ENCODE data around the gene C20orf141. TPM values are rescaled to one million over a fixed set of nuclear protein-coding genes. Genes with fewer than 3 reads are reported as not detected.
"Not testable (repeated sequence)": the region's sequence is repeated elsewhere in the genome, so short reads cannot be mapped to it uniquely, and the experiment has no call there.

C20orf141 gene, protein sequence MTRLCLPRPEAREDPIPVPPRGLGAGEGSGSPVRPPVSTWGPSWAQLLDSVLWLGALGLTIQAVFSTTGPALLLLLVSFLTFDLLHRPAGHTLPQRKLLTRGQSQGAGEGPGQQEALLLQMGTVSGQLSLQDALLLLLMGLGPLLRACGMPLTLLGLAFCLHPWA
- not detected for total RNA-seq
- not detected for polyA plus RNA-seq
- total RNA-seq: not detected

DNA sequence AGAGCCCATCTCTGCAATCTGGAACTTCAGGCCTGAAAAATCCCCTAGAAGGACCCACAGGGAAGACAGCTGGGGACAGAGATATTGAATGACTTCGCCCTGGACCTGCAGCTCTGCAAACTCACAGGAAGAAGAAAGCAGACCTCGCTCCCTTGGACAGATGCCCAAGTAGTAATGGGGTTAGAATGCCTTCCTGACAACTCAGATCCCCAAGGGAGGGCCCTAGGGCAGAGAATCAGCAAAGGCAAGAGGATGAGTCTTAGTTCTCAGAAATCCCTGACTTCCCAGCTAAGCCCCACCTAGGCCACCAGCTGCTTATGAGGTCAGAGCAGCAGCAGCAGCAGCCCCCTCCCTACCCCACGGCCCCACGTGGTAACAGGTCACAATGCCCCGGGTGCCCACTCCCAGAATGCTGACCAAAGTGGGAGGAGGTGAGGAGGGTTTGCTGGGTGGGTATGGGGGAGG, at the start of gene C20orf141:
TSS of gene C20orf141 (plus strand) at position 401 of the 465 bp plus-strand sequence. CDS start 198 bp downstream, outside the sequence.
- H3K27ac Mint-ChIP-seq: no peak within 1 kb of the TSS
- Histone ChIP-seq H3K4me3 (ENCODE audit: low read length) (no peak within 1 kb of the TSS), H3K36me3 (ENCODE audit: control insufficient read depth in 2 of 3, insufficient read depth in 3 of 3, low read length in 3 of 3) (no peaks in the 10 kb centered on the region), H3K9me3 (ENCODE audit: control insufficient read depth in 2 of 3, low read length in 3 of 3) (peaks cover 0 to 3% (median 0%) of the 10 kb centered on the region in 3 experiments), H3K27ac (ENCODE audit: low read depth, low read length) (no peak within 1 kb of the TSS), H3K27me3 (ENCODE audit: control insufficient read depth in 2 of 2, insufficient read depth in 2 of 2, low read length in 2 of 2) (no peaks in the 10 kb centered on the region), H3K4me1 (ENCODE audit: control insufficient read depth in 2 of 2, insufficient read depth in 2 of 2, low read length in 2 of 2) (no peaks in the 10 kb centered on the region)
- peak in 1 of 9 donors; percentile 13 for DNase-seq
- H3K9me3 Mint-ChIP-seq: peaks cover 4 to 18% (median 12%) of the 10 kb centered on the region in 11 donors
- H3K4me1 Mint-ChIP-seq: peaks cover 0 to 4% (median under 1%) of the 10 kb centered on the region in 7 donors
- POLR2A ChIA-PET: no interaction called here
- no peak for ATAC-seq
- peaks cover 24 to 66% (median 25%) of the 10 kb centered on the region in 5 donors for H3K27me3 Mint-ChIP-seq
- no peak within 1 kb of the TSS for H3K4me3 Mint-ChIP-seq
- H3K36me3 Mint-ChIP-seq: peaks cover 0 to 12% (median 7%) of the 10 kb centered on the region in 5 donors
- CTCF ChIA-PET: no interaction called here
- intact Hi-C loops (cut with micrococcal nuclease): no loop called here

DNA sequence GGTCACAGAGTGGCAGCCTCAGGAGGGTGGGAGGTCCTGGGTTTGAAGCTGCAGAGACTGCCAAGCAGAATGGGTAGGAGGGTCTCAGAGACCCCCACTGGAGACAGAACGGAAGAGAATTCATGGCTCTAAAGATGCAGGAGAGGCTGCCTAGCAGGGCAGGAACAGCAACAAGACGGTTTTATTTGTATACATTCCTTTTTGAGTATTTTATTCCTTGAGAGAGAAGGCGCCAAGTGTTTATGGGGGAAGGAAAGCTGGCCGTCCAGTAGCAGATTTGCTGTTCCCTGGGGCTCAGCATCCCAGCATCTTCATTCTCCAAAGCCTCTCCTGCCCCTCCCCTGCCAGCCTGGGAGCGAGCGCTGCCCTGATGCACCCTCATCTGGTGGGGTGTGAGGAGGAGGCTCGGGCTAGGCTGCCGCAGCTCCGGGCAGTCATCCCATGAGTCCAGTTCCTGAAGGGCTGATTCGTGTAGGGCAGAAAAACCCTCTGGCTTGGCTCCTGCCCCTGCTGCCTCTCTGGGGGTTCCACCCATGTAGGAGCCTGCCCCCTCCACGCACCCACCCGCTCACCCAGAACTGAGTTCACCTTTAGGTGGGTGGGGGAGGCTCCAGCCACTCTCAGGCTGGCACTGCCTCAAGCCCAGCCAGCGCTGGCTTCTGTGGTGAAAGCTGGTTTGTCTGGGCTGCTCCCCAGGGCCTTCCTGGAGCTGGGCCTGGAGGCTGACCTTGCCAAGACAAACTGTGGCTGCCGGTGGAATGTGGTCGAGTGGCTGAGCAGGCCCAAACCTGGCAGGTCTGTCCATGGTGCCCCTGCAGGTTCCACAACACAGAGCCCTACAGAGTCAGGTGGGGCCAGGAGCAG, 46.8 kb upstream of the C20orf141 start:
- Mint-ChIP-seq H3K4me3 (no peak overlapping the region), H3K36me3 (no peaks in the 10 kb centered on the region)

DNA sequence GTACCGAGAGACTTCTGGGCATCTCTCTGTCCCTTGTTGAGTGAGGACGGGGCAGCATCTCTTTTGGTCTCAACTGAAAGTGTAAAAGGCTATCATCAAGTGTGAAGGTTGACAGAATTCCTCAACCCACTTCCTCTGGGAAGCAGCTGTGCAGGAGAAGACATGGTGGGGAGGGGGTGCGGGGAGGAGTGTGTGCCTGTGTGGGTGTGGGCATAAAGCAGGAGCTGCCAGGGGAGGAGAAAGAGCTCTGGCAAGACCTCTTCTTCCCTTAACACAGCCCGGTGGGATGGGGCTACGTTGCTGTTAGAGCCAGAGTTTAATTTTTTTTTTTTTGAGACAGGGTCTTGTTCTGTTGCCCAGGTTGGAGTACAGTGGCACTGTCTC, 46.2 kb upstream of the C20orf141 start:
- no peaks in the 10 kb centered on the region for H3K36me3 ChIP-seq (ENCODE audit: control insufficient read depth in 2 of 3, insufficient read depth in 3 of 3, low read length in 3 of 3)
- DNase-seq: no peak
- Mint-ChIP-seq H3K4me3 (no peak overlapping the region), H3K4me1 (peaks cover 0 to 4% (median 0%) of the 10 kb centered on the region in 7 donors), H3K36me3 (no peaks in the 10 kb centered on the region), H3K27ac (no peak overlapping the region), H3K9me3 (no peaks in the 10 kb centered on the region), H3K27me3 (peaks cover 4 to 21% (median 15%) of the 10 kb centered on the region in 5 donors)
- no peaks in the 10 kb centered on the region for H3K4me1 ChIP-seq (ENCODE audit: control insufficient read depth in 2 of 2, insufficient read depth in 2 of 2, low read length in 2 of 2)
- H3K27ac ChIP-seq (ENCODE audit: low read depth, low read length): no peak overlapping the region
- intact Hi-C loops (cut with micrococcal nuclease): no loop called here
- ATAC-seq: no peak
- CTCF ChIA-PET: no interaction called here
- no peaks in the 10 kb centered on the region for H3K27me3 ChIP-seq (ENCODE audit: control insufficient read depth in 2 of 2, insufficient read depth in 2 of 2, low read length in 2 of 2)
- no peaks in the 10 kb centered on the region for H3K9me3 ChIP-seq (ENCODE audit: control insufficient read depth in 2 of 3, low read length in 3 of 3)
- H3K4me3 ChIP-seq (ENCODE audit: low read length): no peak overlapping the region
- POLR2A ChIA-PET: no interaction called here

More for the DNA sequence above, 46.8 kb upstream of the C20orf141 start:
- ATAC-seq (no peak), DNase-seq (no peak)
- POLR2A ChIA-PET: no interaction called here
- Histone ChIP-seq H3K4me1 (ENCODE audit: control insufficient read depth in 2 of 2, insufficient read depth in 2 of 2, low read length in 2 of 2) (no peaks in the 10 kb centered on the region), H3K27me3 (ENCODE audit: control insufficient read depth in 2 of 2, insufficient read depth in 2 of 2, low read length in 2 of 2) (no peaks in the 10 kb centered on the region), H3K27ac (ENCODE audit: low read depth, low read length) (no peak overlapping the region), H3K4me3 (ENCODE audit: low read length) (no peak overlapping the region), H3K36me3 (ENCODE audit: control insufficient read depth in 2 of 3, insufficient read depth in 3 of 3, low read length in 3 of 3) (no peaks in the 10 kb centered on the region), H3K9me3 (ENCODE audit: control insufficient read depth in 2 of 3, low read length in 3 of 3) (no peaks in the 10 kb centered on the region)
- H3K9me3 Mint-ChIP-seq: no peaks in the 10 kb centered on the region
- intact Hi-C loops (cut with micrococcal nuclease): no loop called here
- H3K4me1 Mint-ChIP-seq: peaks cover 0 to 4% (median 0%) of the 10 kb centered on the region in 7 donors
- CTCF ChIA-PET: no interaction called here
- H3K27me3 Mint-ChIP-seq: peaks cover 4 to 21% (median 15%) of the 10 kb centered on the region in 5 donors
- no peak overlapping the region for H3K27ac Mint-ChIP-seq

DNA sequence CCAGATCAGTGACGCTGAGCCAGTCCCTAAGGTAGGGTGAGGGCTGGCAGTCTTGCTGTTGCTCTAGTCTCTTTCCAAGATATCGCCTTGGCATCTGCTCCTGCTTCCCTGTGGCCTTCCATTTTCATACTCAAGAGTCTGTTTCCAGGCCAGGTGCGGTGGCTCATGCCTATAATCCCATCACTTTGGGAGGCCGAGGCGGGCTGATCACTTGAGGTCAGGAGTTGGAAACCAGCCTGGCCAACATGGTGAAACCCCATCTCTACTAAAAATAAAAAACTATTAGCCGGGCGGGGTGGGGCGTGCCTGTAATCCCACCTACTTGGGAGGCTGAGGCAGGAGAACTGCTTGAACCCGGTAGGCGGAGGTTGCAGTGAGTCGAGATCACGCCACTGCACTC, 44.7 kb upstream of the C20orf141 start:
- H3K27me3 ChIP-seq (ENCODE audit: control insufficient read depth in 2 of 2, insufficient read depth in 2 of 2, low read length in 2 of 2); DNase-seq; H3K9me3 ChIP-seq (ENCODE audit: control insufficient read depth in 2 of 3, low read length in 3 of 3); ATAC-seq; CTCF ChIA-PET; H3K36me3 ChIP-seq (ENCODE audit: control insufficient read depth in 2 of 3, insufficient read depth in 3 of 3, low read length in 3 of 3); POLR2A ChIA-PET; H3K4me3 Mint-ChIP-seq; H3K27ac ChIP-seq (ENCODE audit: low read depth, low read length); H3K4me1 ChIP-seq (ENCODE audit: control insufficient read depth in 2 of 2, insufficient read depth in 2 of 2, low read length in 2 of 2); H3K36me3 Mint-ChIP-seq; H3K4me1 Mint-ChIP-seq; H3K27ac Mint-ChIP-seq; H3K9me3 Mint-ChIP-seq; H3K4me3 ChIP-seq (ENCODE audit: low read length); intact Hi-C loops (cut with micrococcal nuclease): not testable (repeated sequence)
- H3K27me3 Mint-ChIP-seq: peaks cover 4 to 21% (median 15%) of the 10 kb centered on the region in 5 donors

DNA sequence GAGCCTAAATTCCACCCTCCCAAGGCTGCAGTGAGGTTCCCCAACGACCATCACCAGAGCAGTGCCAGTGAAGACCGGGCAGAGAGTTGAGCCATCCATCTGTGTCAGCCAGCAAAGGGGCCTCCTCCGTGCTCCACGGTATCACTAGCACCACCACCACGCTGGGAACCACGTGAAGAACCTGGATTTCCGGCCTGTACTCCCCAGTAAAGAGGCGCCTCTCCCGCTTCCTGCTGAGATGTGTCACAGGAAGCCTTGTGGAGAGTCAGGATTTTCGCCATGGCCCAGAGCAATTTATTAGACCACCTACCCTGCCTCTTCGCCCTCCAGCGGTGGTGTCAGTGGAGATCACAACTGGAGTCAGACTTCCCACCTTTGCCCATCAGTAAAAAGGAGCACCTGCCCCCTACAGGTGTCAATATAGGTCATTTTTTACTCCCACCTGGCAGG, 43.1 kb upstream of the C20orf141 start:
- Mint-ChIP-seq H3K27me3 (peaks cover 4 to 22% (median 15%) of the 10 kb centered on the region in 5 donors), H3K9me3 (peaks cover 0 to 5% (median 0%) of the 10 kb centered on the region in 11 donors), H3K4me1 (peaks cover 0 to 4% (median 0%) of the 10 kb centered on the region in 7 donors), H3K4me3 (no peak overlapping the region), H3K27ac (no peak overlapping the region), H3K36me3 (no peaks in the 10 kb centered on the region)
- Histone ChIP-seq H3K36me3 (ENCODE audit: control insufficient read depth in 2 of 3, insufficient read depth in 3 of 3, low read length in 3 of 3) (no peaks in the 10 kb centered on the region), H3K27ac (ENCODE audit: low read depth, low read length) (no peak overlapping the region), H3K4me1 (ENCODE audit: control insufficient read depth in 2 of 2, insufficient read depth in 2 of 2, low read length in 2 of 2) (no peaks in the 10 kb centered on the region), H3K9me3 (ENCODE audit: control insufficient read depth in 2 of 3, low read length in 3 of 3) (no peaks in the 10 kb centered on the region), H3K27me3 (ENCODE audit: control insufficient read depth in 2 of 2, insufficient read depth in 2 of 2, low read length in 2 of 2) (no peaks in the 10 kb centered on the region), H3K4me3 (ENCODE audit: low read length) (no peak overlapping the region)
- ChIA-PET CTCF (no interaction called here), POLR2A (no interaction called here)
- DNase-seq: no peak
- ATAC-seq: no peak
- intact Hi-C loops (cut with micrococcal nuclease): no loop called here

DNA sequence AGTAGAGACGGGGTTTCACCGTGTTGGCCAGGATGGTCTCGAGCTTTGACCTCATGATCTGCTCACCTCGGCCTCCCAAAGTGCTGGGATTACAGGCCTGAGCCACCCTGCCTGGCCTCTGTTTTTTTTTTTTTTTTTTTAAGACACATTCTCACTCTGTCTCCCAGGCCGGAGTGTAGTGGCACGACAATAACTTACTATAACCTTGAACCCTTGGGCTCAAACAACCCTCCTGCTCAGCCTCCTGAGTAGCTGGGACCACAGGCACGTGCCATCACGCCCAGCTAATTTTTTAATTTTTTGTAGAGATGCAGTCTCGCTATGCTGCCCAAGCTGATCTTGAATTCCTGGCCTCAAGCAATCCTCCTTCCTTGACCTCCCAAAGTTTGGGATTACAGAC, 41.0 kb upstream of the C20orf141 start:
- H3K9me3 ChIP-seq (ENCODE audit: control insufficient read depth in 2 of 3, low read length in 3 of 3): no peaks in the 10 kb centered on the region
- Mint-ChIP-seq H3K9me3 (peaks cover 0 to 6% (median 0%) of the 10 kb centered on the region in 11 donors), H3K36me3 (no peaks in the 10 kb centered on the region), H3K4me3 (no peak overlapping the region), H3K27ac (no peak overlapping the region), H3K4me1 (peaks cover 0 to 4% (median 0%) of the 10 kb centered on the region in 7 donors), H3K27me3 (peaks cover 7 to 25% (median 11%) of the 10 kb centered on the region in 5 donors)
- no peak for ATAC-seq
- H3K27ac ChIP-seq (ENCODE audit: low read depth, low read length): no peak overlapping the region
- H3K4me3 ChIP-seq (ENCODE audit: low read length): no peak overlapping the region
- no peaks in the 10 kb centered on the region for H3K27me3 ChIP-seq (ENCODE audit: control insufficient read depth in 2 of 2, insufficient read depth in 2 of 2, low read length in 2 of 2)
- DNase-seq: no peak
- ChIA-PET CTCF (no interaction called here), POLR2A (interaction anchor here (0.6 kb wide), 1 partner anchor 98 kb away, joined by 3 read pairs; no protein-coding TSS in a partner anchor)
- intact Hi-C loops (cut with micrococcal nuclease): no loop called here
- no peaks in the 10 kb centered on the region for H3K4me1 ChIP-seq (ENCODE audit: control insufficient read depth in 2 of 2, insufficient read depth in 2 of 2, low read length in 2 of 2)
- H3K36me3 ChIP-seq (ENCODE audit: control insufficient read depth in 2 of 3, insufficient read depth in 3 of 3, low read length in 3 of 3): no peaks in the 10 kb centered on the region
